AG20443 (cell line): ENCODE data around the gene KCNK3.
"Not testable (repeated sequence)": the region's sequence is repeated elsewhere in the genome, so short reads cannot be mapped to it uniquely, and the experiment has no call there.

Experiments
- DNase-seq: peaks from one replicate; pipeline ENCODE4 v3.0.0; 2012; ENCODE audit warnings: low spot score, mixed read lengths

Gene KCNK3

DNA sequence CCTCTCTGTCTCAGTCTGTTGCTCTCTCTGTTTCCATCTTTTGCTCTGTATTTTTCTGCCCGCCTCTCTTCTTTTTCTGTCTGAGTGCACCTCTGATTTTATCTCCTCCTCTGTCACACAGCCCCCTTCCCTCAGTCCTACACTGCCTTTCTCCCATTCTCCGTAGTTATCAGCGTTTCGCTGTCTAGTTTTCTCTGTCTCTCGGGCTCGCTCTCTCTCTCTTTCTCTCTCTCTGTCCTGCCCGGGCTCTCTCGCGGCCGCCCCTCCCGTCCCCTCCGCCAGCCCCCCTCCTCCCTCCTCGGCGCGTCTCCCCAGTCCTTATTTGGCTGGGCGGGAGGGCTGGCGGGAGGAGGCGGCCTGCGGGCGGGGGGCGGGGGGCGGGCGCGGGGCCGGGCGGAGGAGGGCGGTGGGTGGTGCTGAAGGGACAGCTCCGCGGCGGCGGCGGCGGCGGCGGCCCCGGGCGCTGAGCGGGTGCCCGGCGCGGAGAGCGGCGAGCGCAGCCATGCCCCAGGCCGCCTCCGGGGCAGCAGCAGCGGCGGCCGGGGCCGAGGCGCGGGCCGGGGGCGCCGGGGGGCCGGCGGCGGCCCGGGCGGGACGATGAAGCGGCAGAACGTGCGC lies at the start of gene KCNK3:
Gene KCNK3, plus strand, starts transcription at position 444 of the 618 bp plus-strand sequence. Its CDS starts 154 bp downstream, at position 598.
- peak; percentile 90 for DNase-seq

DNA sequence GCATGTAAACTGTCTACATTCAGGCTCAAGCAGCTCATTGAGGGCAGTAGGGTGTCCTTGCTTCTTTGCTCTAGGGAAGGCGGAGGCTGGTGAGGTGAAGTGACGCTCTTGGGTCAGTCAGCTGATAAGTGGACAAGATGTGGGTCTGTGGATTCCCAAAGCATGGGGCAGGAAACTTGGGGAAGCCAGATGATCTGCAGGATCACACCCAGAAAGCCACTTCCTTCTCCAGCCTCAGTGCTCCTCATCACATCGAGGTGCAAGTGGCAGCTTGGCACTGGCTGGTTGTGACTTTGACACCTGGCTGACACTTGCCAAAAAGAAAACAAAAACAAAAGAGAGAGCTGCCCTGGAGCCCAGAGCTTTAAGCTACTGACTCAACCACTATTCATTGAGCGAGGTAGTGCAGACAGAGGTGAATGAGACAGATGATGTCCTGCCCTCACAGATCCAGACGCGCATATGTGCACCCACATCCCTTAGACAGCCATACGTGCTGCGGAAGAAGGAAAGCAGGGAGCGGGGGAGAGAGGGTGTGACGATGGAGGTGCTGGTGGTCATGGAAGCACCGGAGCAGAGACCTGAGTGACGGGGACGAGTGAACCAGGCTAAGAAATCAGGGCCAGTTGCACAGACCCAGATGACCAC lies 48.2 kb upstream of the KCNK3 start:
- DNase-seq = no peak

DNA sequence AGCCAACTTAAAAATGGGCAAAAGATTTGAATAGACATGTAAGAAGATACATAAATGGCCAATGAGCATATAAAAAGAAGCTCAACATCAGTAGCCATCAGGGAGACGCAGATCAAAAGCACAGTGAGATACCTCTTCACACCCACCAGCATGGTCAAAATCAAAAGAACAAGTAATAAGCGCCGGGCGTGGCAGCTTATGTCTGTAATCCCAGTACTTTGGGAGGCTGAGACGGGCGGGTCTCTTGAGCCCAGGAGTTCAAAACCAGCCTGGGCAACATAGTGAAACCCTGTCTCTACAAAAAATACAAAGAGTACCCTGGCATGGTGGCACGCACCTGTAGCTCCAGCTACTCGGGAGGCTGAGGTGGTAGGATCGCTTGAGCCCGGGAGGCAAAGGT lies 46.8 kb upstream of the KCNK3 start:
- no peak for DNase-seq

DNA sequence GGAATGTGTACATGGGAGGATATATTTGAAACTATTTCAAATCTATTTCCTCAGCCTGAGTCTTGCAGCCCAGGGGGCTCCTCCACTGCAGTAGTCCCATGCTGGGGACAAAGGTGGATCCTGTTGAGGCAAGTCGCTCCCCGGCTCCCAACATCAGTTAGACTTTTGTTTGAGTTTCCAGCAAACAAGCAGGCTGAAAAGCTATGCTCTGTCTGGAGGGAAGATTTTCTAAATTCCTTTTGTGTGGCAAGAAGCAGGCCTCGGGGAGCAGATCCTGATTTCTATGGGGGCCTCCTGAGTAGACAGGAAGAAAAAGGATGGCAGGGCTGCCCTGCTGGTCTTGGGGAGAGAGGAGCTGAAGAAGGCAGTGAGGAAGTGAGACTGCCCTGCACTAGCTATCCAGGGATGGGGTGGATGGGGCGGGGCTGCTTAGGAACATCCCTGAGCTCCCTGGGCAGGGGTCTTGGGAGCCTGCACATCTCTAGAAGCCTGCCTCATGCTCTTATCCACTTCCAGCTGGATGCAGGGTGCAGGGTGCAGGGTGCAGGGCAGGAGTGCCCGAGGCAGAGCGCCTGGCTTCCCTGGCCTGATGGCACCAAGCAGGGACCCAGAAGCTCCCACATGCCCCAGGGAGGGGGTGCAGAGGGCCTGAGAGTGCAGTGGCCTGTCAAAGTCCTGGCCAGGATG lies 45.4 kb upstream of the KCNK3 start:
- no peak for DNase-seq

DNA sequence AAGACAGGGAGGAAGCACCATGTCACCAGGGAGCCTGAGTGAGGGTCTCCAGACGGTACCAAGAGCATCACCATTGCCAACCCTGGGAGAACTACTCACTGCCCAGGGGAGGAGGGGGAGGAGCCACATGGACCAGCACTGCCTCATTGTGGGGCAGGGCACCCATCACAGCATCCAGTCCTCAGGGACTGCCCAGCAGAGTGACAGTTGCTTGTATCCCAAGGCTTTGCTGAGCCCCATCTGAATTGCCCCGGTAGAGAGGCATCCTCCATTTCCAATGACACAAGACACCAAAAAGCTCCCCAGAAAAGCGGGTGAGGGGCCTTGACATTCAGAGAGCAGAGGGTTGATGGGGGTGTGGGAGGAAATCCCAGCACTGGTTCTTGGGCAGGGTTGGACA lies 44.5 kb upstream of the KCNK3 start:
- DNase-seq = no peak

DNA sequence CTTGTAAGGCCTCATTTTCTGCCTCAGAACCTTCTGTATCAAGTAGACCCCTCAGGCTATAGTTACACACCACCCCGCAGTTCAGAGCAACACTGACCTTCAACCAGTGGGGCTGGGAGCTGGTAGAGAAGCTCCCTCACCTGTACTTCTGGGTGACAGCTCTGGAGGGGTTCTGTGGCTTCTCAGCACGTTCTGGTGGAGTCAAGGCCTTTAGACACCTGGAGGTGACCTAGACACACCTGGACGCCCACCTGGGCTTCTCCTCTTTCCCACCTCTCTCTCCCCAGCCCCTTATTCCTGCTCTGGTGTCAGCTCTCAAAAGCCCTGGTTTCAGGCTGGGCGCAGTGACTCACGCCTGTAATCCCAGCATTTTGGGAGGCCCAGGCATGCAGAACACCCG lies 44.0 kb upstream of the KCNK3 start:
- no peak for DNase-seq

DNA sequence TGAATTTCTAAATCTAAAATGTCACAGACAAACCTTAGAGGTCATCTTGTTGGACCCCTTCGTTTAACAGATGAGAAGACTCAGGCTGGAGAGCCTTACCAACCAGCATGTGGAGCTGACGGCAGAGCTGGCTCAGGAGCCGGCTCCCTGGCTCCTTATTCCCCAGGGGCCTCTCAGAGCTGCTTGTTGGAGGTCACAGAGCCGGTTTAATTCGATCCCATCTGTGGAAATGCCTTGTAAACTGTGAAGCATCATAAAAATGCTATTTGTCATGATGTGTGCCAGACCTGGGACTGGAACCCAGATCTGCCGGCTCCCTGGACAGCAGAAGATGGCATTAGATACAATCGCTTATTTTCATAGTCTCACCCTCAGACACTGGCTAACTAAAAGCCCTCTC lies 43.2 kb upstream of the KCNK3 start:
- no peak for DNase-seq

DNA sequence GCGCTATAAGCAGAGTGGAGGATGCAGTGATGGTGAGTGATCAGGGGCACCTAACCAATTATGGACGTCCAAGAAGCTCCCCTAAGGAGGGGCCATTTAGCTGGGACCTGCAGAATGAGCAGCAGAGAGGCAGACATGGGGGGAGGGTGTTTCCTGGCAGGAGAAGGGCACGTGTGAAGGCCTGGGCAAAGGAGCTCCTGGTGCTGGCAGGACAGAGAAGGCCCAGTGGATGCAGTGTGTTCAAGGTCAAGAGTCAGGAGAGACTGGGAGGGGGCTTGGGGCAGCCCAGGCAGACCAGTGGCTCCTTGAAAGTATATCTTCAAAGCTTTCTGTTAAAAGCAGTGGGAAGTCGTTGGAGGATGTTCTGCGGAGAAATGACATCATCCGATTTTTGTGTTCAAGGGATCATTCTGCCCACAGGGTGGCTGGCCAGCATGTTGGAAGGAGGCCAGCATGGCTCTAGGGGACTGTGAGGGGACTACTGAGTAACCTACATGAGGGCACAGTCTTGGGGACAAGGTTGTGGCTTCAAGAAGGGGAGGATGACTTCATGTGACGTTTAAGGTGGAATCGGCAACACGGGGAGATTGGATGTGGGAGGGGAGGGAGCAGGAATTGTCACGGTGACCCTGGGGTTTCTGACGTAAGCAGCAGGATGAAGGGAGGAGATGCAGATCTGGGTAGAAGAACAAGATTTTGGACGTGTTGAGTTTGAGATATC lies 42.4 kb upstream of the KCNK3 start:
- no peak for DNase-seq

DNA sequence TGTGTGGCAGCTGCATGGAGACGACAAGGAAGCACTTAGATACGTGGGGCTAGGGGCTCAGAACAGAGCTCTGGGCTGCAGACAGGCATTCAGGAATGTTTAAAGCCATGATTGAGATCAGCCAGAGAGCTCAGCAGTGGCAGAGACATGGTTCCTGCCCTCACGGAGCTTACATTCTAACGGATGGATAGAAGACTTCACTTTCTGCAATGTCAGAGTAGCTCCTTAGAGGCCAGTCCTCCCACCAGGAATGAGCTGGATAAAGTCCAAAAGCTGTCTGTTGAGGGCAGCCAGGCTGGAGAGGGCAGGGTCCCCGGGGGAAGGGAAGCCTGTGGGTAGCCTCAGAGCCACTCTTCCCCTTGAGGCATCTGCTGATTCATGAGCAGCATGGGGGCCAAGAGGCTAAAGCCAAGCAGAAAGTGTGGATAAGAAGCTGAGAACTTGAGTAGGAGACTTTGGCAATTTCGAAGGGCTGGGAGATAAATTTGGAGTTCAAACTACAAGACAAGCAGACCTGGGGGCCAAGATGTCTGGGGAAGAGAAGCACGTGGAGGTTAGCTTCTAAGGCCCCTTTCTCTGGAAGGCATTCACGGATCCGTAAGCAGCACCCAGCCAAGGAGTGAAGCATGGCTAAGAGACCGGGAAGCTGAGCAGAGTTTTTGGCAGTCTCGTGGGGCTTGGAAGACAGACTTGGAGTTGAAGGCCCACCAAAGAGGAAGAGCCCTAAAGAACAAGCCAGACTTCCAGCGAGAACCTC lies 41.6 kb upstream of the KCNK3 start:
- no peak for DNase-seq

DNA sequence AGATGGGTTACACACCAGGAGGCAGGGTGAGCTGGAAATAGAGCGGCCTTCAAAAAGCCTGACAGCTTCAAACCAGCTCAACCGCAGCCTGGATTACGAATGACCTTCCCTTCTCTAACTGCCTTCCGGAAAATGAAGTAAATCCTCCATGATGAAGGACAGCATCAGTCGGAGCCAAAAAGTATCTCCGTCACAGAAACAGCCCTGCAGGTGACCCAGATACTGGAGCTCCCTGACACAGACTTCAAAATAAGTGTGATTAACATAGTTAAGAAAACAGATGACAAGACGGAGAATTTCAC lies 41.1 kb upstream of the KCNK3 start:
- DNase-seq = no peak

DNA sequence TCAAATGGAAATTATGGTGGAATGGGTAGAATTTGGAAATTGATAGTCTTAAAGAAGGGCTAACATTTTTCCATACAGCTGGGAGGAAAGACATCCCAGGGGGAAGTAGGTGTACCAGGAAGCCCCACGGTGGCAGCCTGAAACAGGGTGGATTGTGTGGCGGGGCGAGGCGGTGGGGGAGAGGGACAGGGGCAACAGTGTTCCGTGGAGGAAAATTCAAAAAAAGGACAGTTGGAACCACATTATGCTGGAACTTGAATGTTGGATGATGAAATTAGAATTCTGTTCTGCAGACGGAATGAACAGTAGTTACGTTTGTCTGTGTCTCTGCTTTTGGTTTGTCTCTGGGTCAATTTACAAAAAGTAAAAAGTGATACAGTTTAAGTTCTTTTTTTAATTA lies 40.7 kb upstream of the KCNK3 start:
- DNase-seq = no peak

DNA sequence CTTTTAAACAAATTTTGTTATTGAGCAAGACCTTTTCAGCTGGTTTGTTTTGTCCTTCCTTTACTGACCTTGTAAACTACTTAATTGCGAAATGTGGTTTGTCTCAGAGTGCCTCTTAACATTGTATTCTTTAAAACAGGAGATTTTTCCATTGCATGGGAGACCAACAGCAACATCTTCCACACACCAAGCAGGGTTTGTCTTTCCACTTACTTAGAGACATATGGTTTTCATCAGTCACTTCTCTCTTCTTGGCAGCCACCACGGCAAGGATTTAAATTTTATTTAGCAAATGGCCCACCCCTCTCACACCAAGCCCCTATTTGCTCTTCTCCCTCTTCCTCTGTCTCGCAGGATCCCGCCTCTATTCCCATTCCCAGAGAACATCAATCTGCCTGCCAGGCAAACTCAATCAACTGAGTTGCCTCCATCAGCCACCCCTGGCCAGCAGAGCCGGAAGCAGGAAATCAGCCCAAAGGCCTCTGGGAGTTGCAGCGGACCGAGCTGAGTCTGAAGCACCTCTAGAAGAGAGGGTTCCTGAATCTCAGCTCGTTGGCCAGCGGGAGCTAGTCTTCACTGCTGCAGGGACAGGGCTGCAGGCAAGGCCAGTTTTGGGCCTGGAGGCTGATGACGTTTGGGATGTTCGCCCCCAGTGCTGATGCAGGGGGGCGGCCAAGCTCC lies 40.0 kb upstream of the KCNK3 start:
- DNase-seq = peak; percentile 57

DNA sequence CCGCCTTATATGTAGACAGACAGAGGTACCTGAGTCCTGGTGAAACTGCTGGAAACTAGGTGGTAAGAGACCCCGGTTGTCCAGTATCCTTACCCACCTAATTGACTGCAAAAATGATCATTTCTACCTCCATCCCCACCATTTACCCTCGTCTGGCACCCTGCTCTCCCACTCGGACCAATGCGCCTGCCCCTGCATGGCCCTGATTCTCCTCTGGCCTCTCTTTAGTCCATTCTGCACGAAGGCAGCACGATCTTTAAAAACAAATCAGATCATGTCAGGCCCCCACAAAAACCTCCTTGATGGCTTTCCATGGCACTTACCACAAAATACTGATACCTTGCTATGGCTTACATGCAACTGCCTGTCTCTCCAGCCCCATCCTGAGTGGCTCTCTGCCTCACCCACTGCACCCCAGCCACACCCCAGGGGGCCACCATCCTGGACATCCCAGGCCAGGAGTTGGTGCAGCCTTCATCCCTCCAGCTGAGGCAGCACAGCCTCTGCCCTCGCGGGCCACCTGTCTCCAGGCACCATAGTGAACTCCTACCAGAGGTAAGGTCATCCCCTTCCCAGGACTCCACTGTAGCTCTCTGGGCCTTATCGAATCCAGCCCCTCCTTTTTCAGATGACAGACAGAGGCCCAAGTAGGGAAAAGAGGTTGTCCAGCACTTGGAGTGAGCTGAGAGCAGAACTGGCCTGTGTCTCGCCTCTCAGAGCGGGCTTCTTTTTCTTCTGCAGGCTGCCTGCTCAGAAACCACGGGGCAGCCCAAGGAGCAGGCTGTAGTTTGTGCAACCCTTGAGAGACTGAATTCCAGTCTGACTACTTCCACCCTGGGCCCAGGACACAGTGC lies 39.1 kb upstream of the KCNK3 start:
- no peak for DNase-seq

DNA sequence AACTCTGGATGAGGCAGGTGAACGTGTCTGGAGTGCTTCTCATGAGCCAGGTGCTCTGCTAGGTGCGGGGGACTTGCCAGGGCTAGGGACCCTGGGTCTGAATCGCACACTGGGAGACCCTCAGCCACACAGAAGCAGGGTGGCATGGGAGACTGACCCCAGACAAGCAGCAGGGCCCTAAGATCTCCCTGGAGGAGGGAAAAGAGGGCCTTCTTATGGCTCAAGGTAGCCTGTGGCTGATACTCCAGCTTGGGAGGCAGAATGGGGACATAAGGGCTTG lies 38.5 kb upstream of the KCNK3 start:
- no peak for DNase-seq

DNA sequence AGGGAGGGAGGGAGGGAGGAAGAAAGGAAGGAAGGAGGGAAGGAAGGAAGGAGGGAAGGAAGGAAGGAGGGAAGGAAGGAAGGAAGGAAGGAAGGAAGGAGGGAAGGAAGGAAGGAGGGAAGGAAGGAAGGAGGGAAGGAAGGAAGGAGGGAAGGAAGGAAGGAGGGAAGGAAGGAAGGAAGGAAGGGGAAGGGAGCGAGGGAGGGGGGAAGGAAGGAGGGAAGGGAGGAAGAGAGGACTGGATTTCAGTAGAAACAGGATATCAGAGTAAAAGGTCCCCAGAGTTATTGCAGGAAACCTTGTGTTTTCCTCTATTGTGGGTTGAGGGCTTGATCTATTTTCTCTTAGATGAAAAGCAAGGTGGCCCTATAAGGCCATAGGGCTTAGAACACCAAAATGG lies 37.4 kb upstream of the KCNK3 start:
- DNase-seq = not testable (repeated sequence)

DNA sequence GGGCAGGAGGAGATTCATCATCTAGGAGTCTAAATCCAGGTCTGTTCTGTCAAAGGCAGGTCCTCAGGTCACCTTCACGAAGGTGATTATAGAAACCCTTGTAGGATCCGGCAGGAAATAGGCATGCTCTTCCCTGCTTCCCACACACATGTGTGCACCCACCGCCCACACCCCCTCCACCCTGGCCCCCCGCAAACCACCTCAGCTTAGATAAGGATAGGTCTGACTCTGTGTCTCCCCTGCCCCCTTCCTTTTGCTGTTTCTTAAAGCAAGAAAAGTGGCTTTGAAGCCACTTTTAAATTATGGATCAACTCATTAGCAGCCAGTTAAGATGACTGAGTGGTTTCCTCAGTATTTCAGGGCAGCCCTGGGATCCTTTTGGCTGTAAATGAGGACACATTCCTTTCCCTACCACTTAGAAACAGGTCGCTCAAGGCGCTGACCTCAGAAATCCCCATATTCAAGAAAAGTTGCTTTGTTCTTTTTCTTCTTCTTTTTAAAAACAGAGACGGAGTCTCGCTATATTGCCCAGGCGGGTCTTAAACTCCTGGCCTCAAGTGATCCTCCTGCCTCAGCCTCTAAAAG lies 36.8 kb upstream of the KCNK3 start:
- DNase-seq = no peak

DNA sequence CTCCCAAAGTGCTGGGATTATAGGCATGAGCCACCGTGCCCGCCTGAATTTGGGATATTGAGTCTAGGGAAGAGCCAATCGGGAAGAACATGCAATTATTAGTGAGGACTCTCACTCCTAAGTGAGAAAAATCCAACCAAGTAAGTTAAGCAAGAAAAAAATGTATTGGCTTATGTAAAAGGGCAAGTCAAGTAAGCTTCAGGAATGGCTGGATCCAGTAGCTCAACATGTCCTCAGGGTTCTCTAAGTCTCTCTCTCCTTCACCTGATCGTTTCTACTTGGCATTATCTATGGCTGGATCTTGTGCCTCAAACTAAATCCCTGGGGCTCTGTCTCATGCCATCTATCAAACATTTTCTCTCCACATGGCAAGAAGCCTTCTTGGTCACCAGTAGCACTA lies 35.3 kb upstream of the KCNK3 start:
- no peak for DNase-seq

DNA sequence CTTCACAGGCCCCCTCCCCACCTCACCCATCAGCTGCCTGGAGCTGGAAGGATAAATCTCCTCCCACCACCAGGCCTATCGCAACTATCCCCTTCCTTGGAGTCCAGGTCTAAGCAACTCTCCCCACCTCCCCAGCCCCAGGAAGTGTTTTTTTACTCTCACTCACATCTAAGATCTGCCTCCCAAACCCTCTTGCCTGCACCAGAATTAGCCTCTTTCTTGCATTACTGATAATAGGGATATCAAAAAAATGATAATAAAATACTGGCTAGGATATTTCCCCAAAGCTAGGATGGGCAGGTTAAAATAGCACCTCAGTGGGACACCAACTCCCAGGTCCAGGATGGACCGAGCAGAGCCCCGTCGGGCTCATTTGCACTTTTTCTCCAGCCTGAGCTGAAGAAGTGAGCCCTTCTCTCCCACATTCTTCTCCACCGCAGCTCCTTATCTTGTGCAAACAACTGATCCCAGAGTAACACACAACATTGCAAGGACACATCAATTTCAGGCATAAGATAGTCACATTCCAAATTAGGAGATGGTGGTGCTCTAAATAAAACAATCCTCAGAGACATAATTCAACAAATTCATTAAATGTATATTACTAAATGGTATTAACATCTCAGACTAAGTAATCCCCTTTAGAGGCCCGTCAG lies 33.7 kb upstream of the KCNK3 start:
- DNase-seq = no peak

DNA sequence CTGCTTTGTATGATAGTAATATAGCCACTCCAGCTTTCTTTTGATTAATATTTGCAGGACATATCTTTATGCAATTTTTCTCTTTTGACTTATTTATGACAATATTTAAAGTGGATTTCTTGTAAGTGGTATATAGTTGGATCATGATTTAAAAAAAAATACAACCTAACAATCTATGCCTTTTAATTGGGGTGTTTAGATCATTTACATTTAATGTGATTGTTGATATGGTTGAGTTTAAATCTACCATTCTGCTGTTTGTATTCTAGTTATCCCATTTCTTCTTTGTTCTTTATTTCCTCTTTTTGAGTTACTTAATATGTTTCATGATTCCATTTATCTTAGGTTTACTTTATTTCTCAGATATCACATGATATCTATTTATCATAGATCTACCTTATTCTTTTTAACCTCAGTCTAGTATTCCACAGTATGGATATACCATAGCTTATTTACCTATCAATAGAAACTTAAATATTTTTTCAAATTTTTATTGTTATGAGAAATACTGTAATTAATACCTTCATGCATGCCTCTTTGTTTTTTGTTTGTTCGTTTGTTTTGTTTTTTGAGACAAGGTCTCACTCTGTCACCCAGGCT lies 32.1 kb upstream of the KCNK3 start:
- no peak for DNase-seq

DNA sequence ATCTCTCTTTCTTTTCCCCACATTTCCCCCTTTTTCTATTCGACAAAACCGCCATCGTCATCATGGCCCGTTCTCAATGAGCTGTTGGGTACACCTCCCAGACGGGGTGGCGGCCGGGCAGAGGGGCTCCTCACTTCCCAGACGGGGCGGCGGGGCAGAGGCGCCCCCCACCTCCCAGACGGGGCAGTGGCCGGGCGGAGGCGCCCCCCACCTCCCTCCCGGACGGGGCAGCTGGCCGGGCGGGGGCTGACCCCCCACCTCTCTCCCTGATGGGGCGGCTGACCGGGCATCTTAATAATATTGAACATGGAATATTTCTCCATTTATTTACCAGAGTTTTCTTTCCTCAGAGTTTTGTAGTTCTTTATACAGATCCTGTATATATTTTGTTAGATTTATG lies 27.2 kb upstream of the KCNK3 start:
- DNase-seq = not testable (repeated sequence)
